ENCODE data around the gene GRIN1. TPM values are rescaled to one million over a fixed set of nuclear protein-coding genes. Genes with fewer than 3 reads are reported as not detected.
A peak's percentile ranks its signal among the peaks of the same experiment; 100 is the strongest.

Gene GRIN1
- total and polyA plus RNA-seq, 2 of the 13 experiments (the other 11 are each of a cell fraction or from before 2014, with no cell fraction given), result 0.13 TPM; not detected in 1

- TF ChIP-seq ZNF740 (CRISPR knock-in tag; IDR thresholded peaks at IDR 0.05) (peak; percentile 71; the same call in 1 of the 2 replicates), TEAD3 (CRISPR knock-in tag; optimal IDR thresholded peaks at IDR 0.05; ENCODE audit: borderline replicate concordance) (peak; percentile 87), ISL2 (CRISPR knock-in tag; IDR thresholded peaks at IDR 0.05) (no peak)
These were observed 59.3 kb downstream of the GRIN1 start (continued) for GRCh38 chr9:137198051-137198901.

- Histone ChIP-seq H3K4me3 (replicated peaks in 1 of 3; ENCODE audit: insufficient read depth in 1 of 3, low read depth in 2 of 3, low read length in 3 of 3) (peak overlapping the region; percentile 71 to 75 (median 72)), H3K27ac (ENCODE audit: extremely low read length, insufficient read depth, low read length) (peak overlapping the region; percentile 47), H4K20me1 (ENCODE audit: insufficient read depth, low read length) (no peaks in the 10 kb centered on the region; the same call in 1 of the 2 replicates), H3K79me2 (ENCODE audit: insufficient read depth, low read length) (peaks cover 61% of the 10 kb centered on the region), H3K27me3 (ENCODE audit: control insufficient read depth in 1 of 2, insufficient read depth in 2 of 2, low read length in 2 of 2) (no peaks in the 10 kb centered on the region), H3K36me3 (replicated peaks in 1 of 2; ENCODE audit: control insufficient read depth in 1 of 2, insufficient read depth in 2 of 2, low read length in 2 of 2) (no peaks in the 10 kb centered on the region; a peak in 1 of 5 replicates), H3K9ac (ENCODE audit: insufficient read depth, low read depth, low read length) (peak overlapping the region; percentile 73), H3K9me3 (ENCODE audit: low read length) (no peaks in the 10 kb centered on the region), H3K4me1 (ENCODE audit: insufficient read depth, low read length) (peaks cover 75% of the 10 kb centered on the region), H3K4me2 (ENCODE audit: low read depth, low read length) (peak overlapping the region; percentile 90), H2AFZ (ENCODE audit: low read length) (no peak overlapping the region)
- no TSS peak for BruUV-seq (replicated peaks)
- FAIRE-seq (no peak), ATAC-seq (no peak), DNase-seq (ENCODE audit: low spot score) (no peak)
- WGBS (ENCODE audit: low lambda C conversion rate), result 15% methylated on average over 4 of the region's 11 CpGs
- intact Hi-C loops (cut with micrococcal nuclease; ENCODE audit: unreplicated experiment), result no loop called here
- CTCF ChIA-PET (ENCODE audit: low intra/inter-chr PET ratio, low total read pairs), result interaction anchor here (1.3 kb wide), 1 partner anchor 10 kb away, joined by 4 read pairs; the partner anchor contains the start of genes ANAPC2 and SSNA1
- POLR2A ChIA-PET, result interaction anchor here (0.8 to 3.0 kb wide), 14 partner anchors 10 to 81 kb away, joined by 3 to 47 read pairs (median 5); partner anchors contain the start of genes ANAPC2, RNF208, SSNA1 and TUBB4B
- in situ Hi-C loops (cut with HindIII; ENCODE audit: extremely low pct_ligation_motif_present, low pct_unique_long_range_greater_than_20kb), result no loop called here
- TF ChIP-seq SNRNP70 (IDR thresholded peaks at IDR 0.05; ENCODE audit: low read depth, low read length) (no peak), XRCC5 (optimal IDR thresholded peaks at IDR 0.05; ENCODE audit: low read length) (peak; percentile 14), KDM4B (CRISPR knock-in tag; IDR thresholded peaks at IDR 0.05) (no peak), MEIS1 (CRISPR knock-in tag; IDR thresholded peaks at IDR 0.05; ENCODE audit: borderline replicate concordance) (no peak), ZBTB34 (CRISPR knock-in tag; IDR thresholded peaks at IDR 0.05) (no peak), MIER3 (CRISPR knock-in tag; IDR thresholded peaks at IDR 0.05; ENCODE audit: borderline replicate concordance) (no peak), KIAA2018 (CRISPR knock-in tag; IDR thresholded peaks at IDR 0.05; ENCODE audit: borderline replicate concordance) (no peak), ZNF329 (CRISPR knock-in tag; IDR thresholded peaks at IDR 0.05; ENCODE audit: low read depth) (no peak), ZNF678 (CRISPR knock-in tag; IDR thresholded peaks at IDR 0.05) (no peak)
These were observed 59.9 kb downstream of the GRIN1 start for GRCh38 chr9:137198902-137199283.

Data from HepG2 (cell line).